Peyer's patch (tissue), 4 donors: ENCODE measurements around the gene BTG4.

Source experiments
- CTCF ChIP-seq, 6 experiments: fragments of 450-650 bp in 4 of 6; fragments of 200-600 bp in 2 of 6; sonication (generic) in 1 of 6; IDR thresholded peaks; one replicate each; pipeline ENCODE4 v1.5.1; 2017 to 2019; ENCODE audit warnings: antibody characterized with exemption in 6 of 6, mild to moderate bottlenecking in 3 of 6, moderate library complexity in 1 of 6
- POLR2A ChIP-seq, 2 donors: fragments of 450-650 bp; IDR thresholded peaks; one replicate each; pipeline ENCODE4 v1.5.1; 2017; ENCODE audit warnings: antibody characterized with exemption in 2 of 2, mild to moderate bottlenecking in 2 of 2, moderate library complexity in 2 of 2

DNA sequence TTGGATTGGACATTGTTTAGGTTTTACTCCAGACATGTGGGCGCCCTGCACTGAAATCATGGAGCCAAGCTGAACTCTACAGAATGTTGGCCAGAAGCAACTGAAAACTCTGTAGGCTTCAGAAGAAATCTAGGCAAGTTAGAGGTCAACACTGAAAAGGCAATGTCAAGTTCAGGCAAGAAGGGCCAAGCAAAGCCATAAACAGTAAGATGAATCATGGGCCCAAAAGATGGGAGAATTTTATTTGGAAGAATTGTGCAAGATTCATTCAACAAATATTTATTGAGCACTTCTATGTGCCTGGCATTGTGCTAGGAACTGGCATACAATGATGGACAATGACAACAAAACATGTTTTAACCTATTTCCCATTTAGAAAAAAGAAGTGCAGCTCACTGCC, 13.3 kb upstream of the BTG4 start:
- TF ChIP-seq CTCF (IDR thresholded peaks at IDR 0.05) (no peak), POLR2A (IDR thresholded peaks at IDR 0.05) (no peak)
